Measurements from ENCODE around the gene WSB1.
"Not testable (repeated sequence)": the region's sequence is repeated elsewhere in the genome, so short reads cannot be mapped to it uniquely, and the experiment has no call there.

Gene WSB1

DNA sequence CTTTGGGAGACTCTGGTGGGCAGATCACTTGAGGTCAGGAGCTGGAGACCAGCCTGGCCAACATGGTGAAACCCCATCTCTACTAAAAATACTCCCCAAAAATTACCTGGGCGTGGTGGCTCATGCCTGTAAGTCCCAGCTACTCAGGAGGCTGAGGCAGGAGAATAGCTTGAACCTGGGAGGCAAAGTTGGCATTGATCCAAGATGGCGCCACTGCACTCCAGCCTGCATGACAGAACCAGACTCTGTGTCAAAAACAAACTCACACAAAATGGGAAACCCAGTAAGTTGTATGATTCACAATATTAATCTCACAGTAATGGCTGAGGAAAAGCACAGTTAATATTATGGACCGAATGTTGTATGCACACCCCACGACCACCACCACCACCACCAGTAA is 24.3 kb downstream of the WSB1 start:
- no peak for DNase-seq

DNA sequence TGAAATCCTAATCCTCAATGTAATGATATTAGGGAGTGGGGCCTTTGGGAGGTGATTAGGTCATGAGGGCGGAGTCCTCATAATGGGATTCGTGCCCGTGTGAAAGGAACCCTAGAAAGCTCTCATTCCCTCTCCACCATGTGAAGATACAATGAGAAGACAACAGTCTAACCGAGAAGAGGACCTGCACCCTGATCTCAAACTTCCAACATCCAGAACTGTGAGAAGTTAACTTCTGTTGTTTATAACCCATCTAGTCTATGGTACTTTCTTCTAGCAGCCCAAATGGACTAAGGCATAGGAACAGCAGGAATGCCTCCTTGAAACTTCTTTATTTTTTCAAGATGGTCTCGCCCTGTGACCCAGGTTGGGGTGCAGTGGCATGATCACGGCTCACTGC is 24.7 kb downstream of the WSB1 start:
- no peak for DNase-seq

DNA sequence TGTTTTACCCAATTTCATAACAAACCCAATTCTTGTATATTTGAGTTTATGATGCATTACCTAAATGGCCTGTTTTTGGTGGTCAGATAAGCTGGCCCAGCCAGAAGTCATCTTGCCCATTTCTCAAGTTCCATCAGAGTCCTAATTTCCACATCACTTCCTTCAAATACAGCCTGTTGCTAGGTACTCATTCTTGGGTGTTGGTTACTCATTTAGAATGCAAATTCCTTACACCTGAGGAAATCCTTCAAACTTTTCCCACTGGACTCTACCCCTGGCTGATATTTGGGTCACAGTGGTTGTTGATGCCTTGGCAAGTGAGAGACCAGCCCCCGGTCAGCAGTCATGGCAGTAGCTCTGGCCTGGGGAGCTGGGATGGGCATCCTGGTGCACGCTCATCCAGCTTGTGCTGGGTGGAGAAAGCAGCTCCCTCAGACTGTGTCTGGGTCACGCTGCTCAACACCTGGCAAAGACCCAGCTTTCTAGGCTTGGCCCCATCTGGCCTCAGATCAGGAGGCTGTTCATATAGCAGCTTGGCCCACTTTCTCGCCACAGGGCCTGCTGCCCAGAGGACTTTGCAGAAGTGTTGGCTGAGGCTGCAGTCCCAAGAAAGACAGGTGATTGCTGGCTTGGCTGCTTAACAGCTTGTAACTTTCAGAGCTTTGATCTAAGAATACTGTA is 25.8 kb downstream of the WSB1 start:
- peak; percentile 89 for DNase-seq

DNA sequence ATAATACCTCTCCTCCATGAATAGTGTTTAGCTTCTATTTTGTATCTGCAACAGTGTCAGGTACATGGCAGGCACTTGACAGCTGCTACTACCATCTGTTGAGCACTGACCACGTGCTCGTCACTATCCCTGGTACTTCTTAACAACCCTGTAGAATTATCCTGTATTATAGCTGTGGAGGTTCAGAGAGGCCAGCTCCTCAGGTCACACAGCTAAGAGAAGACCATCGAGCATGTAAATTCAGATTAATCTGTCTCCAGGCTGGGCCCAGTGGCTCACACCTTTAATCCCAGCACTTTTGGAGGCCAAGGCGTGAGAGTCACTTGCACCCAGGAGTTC is 26.3 kb downstream of the WSB1 start:
- DNase-seq, result no peak

DNA sequence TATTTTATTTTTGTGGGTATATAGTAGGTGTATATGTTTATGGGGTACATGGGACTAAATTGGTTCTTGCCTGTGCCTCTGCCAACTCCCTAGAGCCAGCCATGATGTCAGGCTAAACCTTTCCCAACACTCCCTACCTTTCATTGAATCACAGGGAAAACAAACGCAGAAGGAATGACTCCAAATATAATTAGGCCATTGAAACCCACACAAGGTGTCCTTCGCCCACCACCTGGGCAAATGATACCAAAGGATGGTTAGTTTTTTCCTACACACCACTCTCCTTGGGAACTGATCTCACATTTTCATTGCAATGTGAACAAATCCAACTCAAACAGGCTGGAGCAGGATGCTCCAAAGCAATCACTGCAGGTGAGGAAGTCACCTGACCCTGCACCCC is 27.5 kb downstream of the WSB1 start:
- DNase-seq, result no peak

DNA sequence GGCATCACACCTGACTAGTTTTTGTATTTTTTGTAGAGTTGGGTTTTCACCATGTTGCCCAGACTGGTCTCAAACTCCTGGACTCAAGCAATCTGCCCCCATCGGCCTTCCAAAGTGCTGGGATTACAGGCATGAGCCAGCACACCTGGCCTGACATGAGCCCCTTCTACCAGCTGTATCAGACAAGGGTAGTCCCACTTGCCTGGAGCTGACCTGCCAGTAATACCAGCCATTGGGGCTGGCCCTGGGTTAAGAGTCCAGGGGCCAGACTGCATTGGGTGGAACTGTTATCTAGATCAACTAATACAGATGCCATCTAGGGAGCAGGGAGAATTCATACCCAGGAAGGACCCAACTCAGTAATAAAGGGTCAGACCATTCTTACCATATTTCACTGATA is 28.1 kb downstream of the WSB1 start:
- no peak for DNase-seq

DNA sequence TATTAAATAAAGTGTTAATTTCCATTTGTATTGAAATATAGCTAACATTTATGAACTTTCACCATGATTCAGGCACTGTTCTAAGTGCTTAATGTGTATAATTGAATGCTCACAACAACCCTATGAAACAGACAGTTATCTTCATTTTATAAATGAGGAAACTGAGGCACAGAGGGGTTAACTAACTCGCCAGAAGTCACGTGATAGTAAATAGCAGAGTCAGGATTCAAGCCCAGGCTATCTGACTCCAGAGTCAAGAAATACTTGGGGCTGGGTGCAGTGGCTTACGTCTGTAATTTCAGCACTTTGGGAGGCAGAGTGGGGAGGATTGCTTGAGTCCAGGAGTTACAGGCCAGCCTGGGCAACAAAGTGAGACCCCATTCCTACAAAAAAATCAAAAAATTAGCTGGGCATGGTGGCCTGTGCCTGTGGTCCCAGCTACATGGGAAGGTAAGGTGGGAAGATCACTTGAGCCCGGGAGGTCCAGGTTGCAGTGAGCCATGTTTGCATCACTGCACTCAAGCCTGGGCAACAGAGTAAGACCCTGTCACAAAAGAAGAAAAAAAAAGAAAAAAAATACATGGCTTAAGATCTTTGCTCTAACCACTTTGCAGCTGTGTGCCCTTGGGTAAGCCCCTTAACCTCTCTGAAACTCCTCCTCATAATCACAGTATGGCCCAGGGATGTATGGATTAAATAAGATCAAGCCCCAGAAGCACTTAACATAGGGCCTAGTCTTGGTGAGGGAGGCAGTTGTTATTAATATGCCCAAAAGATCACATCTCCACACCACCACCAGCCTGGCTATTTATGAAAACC is 29.0 kb downstream of the WSB1 start:
- DNase-seq, result no peak

DNA sequence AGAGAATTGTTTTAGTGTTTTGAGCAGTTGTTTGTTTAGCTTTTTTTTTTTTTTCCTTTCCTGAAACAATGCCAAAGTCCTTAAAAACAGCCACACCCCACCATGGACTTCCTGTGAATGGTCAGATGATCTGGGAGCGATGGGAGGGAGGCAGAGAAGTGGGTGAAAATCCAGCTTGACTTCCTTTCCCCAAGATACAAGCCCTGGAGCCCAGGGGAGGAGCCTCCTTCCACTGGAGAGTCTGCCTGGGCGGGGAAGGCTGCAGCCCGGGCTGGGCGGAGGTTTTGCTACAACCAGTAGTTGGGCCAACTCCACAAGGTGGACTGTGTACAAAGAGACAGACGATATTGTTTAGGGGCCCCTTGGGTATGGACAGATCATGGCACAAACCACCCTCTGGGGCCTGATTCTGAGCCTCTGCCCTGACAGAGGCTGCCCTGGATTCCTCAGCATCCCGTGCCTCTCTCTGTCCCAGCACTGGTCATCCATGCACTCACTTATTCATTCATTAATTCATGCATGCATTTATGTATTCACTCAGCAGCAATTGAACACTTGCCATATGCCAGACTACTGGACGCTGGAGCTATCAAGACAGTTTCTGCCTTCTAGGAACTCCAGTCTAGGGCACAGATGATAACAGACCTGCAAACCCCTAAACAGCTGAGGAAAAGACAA is 29.8 kb downstream of the WSB1 start:
- DNase-seq, result peak; percentile 50

DNA sequence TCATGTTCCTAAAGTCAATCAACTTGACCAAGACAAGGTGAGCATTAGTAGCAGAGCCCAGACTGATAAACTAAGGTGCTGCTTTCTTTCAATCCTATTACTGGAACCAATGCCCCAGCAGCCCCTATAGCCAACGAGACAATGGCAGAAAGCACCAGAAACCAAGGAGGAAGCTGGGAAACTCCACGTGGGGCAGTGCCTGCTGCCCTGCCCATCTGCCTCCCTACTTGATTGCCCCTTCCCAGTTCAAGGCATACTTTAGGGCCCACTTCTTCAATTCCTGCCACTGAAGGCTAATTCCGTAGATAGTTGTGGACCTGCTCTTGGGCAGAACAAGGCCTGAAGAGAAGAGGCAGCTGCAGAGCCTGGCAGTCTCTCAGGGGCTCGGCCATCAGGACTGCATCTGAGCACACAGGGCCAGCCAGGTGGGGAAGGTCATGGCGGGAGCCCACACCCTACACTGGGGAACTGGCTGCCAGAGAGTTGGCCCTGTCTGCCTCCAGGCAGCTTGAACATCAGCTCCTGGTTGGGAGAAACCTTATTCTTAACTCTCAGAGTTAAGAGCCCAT is 30.9 kb downstream of the WSB1 start:
- DNase-seq, result no peak

DNA sequence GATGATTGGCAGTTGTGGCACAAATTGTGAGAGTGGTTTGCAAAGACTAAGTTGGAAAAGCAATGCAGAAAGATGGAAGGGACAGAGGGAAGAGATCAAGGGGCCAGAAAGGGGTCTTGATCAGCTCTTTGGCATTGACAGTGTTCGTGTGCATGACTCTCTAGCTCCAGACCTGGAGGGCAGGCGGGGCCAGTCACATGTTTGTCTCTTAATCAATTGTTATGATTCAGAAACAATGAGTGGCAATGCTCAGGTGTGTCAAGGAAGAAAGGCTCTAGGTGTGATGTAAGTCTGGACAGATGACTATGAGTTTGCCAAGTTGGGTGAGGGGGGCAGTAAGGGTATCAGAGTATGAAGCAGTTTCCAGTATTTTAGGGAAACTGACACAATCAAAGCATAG is 32.1 kb downstream of the WSB1 start:
- no peak for DNase-seq

DNA sequence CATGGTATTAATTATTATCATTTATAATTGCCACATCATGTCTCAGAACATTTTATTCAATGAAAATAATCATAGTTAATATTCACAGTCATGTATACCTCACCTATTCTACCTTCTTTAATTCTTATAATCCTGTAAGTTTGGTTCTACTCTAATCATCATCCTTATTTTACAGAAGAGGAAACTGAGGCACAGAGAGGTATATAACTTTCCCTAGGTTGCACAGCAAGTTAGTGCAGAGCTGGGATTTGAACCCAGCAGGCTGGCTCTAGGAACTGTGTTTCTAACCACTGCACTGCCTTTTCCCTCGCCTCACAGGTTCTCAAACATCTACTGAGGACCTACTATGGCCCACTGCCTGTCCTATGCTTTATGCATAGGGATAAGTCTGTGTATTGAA is 32.7 kb downstream of the WSB1 start:
- DNase-seq, result no peak

DNA sequence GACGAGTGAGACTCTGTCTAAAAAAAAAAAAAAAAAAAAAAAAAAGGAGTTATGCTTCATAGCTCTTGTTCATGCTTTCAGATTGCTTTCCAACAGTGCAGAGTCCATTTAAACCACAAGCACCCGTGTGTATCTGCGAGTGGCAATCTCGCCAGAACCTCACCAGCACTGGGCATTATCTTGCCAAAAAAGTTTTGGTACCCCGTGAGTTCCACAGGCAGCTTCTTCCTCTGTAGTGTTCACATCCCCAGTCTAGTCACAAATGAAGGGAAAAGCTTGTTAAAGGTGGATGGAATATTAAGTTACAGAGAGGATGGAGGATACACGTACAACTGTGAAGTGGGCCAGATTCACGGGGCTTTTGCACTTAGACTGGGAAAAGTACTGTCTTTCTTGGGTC is 33.5 kb downstream of the WSB1 start:
- no peak for DNase-seq

DNA sequence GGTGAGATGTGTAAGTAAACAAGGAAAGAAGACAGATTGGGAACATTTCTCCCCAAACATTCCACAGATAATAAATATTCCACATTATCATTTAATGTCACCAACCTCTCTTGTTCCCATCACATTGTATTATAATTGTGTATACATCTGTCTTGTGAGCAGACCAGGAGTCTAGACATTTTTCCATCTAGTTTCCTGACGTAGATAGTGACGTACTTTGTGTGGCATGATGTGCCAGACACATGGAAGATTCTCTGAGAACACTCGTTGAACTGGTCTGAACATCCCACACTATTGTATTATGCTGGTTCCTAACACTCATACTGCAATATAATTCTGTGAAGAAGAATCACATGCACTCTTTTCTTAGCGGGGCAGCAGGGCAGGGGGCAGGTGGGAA is 34.0 kb downstream of the WSB1 start:
- no peak for DNase-seq

DNA sequence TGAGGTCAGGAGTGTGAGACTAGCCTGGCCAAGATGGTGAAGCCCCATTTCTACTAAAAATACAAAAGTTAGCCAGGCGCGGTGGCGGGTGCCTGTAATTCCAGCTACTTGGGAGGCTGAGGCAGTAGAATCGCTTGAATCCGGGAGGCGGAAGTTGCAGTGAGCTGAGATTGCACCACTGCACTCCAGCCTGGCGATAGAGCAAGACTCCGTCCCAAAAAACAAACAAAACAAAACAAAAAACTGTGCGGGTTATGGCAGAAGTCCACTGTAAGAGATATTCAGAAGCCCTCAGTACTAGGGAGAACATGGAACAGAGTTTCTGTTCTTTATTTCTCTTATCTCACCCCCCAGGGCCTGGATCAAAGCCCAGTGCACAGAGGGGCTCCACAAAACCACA is 34.8 kb downstream of the WSB1 start:
- not testable (repeated sequence) for DNase-seq

DNA sequence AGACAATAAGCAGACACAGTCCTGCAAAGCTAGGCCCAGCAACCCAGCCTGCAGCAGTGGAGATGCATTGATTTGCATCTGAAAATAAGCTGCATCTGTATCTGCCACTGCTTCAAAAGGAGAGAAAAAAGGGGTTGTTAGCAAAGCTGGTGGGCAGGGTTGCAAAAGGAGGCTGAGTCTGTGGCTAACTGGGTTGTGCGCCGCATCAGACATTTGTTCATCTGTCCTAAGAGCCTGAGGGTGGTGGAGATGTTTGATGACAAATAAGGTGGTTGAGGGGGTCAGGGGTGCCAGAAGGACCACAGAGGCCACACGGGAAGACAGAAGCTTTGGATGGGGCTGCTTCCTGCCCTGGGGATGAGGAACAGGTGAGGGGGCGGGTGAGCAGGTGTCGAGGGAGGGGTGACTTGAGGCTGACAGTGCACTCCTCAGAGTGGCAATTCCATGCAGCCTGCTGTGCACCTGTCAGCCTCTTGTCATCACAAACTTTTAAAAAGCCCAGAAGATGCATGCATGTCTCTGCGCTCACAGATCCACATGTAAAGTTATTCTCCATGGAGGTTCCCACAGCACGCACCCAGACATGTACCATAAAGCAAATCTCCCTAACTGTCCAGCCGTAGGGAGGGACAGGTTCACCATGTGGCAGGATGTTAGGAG is 35.4 kb downstream of the WSB1 start:
- no peak for DNase-seq

DNA sequence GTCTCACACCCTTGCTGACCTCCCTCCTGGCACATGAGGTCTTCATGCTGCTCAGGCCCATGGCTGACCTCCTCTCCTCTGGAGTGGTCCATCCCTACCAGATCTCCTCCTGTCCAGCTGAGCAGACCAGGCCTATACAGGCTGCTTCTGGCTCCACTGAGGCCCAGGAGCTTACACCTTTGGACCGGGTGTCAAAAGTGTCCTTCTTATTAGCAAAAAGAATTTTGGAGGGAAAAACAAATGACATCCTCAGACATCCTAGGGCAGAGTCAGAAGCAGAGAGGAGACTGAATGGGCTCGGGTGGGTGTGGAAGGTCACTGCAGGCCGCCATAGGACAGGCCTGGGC is 38.1 kb downstream of the WSB1 start:
- DNase-seq, result no peak

DNA sequence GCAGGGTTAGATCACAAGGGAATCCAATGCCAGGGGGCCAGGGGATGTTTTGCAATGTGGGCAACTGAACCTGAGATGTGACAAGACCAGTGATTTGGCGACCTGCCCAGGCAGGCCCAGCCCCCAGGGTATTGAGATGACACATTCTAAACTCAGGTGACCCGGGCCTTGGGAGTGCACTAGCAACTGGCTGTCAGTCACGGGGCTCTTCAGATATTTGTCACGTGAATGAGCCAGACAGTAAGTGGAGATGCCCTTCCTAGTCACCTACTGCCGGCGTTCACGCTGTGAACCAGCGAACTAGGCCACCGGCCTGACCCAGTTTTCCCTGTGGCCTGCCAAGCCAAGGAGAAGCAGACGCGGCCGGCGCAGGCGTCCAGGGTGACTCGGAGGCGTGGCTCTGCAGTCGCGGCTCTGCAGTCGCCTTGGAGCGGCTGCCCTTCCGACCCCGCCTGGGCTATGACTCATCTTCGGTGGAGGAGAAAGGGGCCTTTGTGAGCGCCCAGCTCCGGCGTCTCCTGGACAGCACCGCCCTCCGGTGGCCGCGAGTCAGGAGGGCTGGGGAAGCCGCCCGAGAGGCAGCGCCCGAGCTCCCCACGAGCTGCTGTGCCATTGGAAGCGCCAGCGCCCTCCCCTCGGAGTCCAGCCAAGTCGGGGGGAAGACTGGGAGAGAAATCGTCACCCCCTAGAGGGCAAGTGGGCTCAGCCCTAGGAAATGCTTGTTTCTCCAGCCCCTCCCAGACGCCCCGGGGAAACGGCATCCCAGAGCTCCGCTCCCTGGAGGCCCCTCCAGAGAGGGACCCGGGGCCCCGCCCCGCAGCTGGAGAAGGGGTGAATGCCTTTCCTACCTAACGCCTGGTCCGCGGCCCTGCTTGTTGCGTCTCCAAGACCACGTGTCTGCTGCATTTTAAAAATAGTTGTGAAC is 38.8 kb downstream of the WSB1 start:
- peak; percentile 97 for DNase-seq

DNA sequence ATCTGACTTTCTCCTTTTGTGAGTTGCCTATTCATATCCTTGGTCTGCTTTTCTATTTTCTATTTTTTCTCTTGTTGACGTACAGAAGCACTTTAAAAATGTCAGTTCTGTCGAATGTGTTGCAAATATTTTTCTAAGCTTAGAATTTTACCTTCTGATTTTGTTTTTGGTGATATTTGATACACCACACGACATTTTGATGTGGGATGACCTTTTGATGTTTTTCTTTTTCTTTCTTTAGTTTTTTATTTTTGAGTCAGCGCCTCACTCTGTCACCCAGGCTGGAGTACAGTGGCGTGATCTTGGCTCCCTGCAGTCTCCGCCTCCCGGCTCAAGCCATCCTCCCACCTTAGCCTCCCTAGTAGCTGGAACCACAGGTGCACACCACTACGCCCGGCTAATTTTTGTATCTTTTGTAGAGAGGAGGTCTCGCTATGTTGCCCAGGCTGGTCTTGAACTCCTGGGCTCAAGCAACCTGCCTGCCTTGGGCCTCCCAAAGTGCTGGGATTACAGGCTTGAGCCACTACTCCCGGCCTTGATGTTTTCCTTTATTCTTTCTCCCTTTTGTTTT is 39.6 kb downstream of the WSB1 start:
- no peak for DNase-seq

DNA sequence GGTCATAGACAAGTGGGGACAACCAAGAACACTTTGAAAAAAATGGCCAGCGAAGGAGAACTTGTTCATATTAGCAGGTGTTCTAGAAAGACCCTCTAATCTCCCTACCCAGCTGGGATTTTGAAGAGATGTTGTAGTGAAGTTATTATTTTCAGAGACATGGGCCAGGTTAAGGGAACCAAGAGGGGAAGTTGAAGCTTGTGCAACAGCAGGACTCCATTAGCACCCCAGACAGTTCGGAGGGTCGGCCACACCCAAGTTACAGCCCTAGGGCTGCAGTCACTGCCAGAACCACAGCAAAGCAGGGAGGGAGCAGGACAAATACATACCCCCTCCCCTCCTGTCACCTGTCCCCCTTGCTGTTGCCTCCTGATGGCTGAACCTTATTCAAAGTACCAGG is 42.3 kb downstream of the WSB1 start:
- no peak for DNase-seq

DNA sequence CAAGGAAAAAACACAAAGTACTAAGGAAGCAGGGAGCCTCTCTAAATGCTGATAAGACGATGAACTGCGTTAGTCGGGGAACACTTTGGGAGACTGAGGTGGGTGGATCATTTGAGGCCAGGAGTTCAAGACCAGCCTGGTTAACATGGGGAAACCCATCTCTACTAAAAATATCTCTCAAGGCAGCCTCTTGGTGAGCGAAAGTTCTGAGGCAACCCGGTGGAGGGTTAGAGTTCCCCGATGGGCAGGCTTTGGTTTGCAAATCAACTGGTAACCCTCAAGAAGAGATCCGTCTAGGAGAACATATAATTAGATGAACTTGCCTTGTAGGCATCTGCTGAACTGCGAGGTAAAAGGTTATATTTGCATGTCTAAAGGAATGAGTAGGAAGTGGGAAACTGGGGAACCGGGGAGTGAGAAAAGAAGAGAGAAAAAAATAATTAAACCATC is 44.6 kb downstream of the WSB1 start:
- no peak for DNase-seq

DNA sequence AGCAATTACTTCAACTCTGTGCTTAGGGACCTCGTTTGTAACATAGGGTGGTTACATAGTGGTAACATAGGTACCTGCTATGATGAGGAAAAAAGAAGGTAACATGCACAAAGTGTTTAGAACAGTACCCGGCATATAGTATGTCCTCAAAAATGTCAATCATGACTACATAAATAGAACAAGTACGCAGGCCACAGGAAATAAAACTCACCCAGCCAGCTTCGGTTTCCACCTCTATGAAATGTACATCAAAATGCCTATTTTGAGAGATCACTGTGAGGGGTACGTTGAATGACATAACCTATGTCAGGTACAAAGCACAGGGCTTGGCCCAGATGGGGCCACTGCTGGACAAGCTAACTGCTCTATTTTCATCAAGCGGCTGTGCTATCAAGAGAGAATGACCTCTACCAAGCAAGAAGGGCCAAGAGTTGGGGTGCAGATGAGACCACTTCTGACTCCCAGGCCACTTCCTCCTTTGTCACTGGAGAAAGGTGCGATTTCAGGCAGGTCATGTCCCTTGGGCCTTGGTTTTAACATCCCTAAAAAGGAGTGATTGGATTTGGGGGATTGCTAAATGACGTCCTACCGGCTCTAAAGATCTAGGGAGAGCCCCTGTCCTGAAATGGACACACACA is 45.4 kb downstream of the WSB1 start:
- no peak for DNase-seq

All from left hindlimb (tissue), 1 donor.